ENCODE results near the gene JAKMIP2.

DNA sequence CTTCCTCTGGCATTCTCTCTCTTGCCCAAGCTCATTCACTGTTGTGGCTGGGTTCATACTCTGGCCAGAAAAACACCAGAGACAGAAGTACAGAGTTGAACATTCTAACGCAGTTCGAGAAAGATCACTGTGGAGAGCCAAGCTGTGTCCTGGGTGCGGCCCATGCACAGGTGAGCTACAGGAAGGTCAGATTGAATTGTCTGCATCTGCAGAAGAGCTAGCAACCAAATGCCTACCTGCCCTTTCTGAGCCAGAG lies 145.9 kb downstream of the JAKMIP2 start:
- no peak for TF ChIP-seq CTCF (IDR thresholded peaks at IDR 0.05; ENCODE audit: extremely low read depth in 1 of 2, insufficient read depth in 1 of 2, low read depth in 1 of 2, low read length in 2 of 2)
- TF ChIP-seq POLR2A (IDR thresholded peaks at IDR 0.05; ENCODE audit: low read depth, low read length) = no peak
- no peak for TF ChIP-seq EZH2 (IDR thresholded peaks at IDR 0.05; ENCODE audit: borderline replicate concordance, low read depth, low read length, severe bottlenecking)
- no peak for TF ChIP-seq MYC (IDR thresholded peaks at IDR 0.05; ENCODE audit: low read depth, low read length)
- TF ChIP-seq POLR2AphosphoS5 (IDR thresholded peaks at IDR 0.05; ENCODE audit: insufficient read depth, low read depth, low read length) = no peak
- TF ChIP-seq, protein P1, sequence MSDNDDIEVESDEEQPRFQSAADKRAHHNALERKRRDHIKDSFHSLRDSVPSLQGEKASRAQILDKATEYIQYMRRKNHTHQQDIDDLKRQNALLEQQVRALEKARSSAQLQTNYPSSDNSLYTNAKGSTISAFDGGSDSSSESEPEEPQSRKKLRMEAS (IDR thresholded peaks at IDR 0.05; ENCODE audit: insufficient read depth, insufficient read length) = no peak
- TF ChIP-seq GATA2 (IDR thresholded peaks at IDR 0.05; ENCODE audit: insufficient read depth, insufficient read length, low read depth, low read length) = no peak
- TF ChIP-seq JUN (IDR thresholded peaks at IDR 0.05; ENCODE audit: borderline replicate concordance, insufficient read depth, insufficient read length, low read depth) = no peak
- TF ChIP-seq FOS (IDR thresholded peaks at IDR 0.05; ENCODE audit: borderline replicate concordance, insufficient read depth, low read length) = no peak
